IMR-90 (cell line): ENCODE results near the gene JKAMP. TPM values are rescaled to one million over a fixed set of nuclear protein-coding genes. Genes with fewer than 3 reads are reported as not detected.

Source experiments
- ATAC-seq: fragments of 200-7000 bp; cut with Tn5 transposase; 2 replicates; pipeline ENCODE4 v1.9.1; 2020; ENCODE audit warnings: low read depth, mild to moderate bottlenecking, moderate library complexity
- BruUV-seq: library from RNA; stranded (reverse); fragments of 400-500 nt; replicated peaks from 2 replicates; lab custom pipeline; 2021; lab: Mats Ljungman, UMichigan
- CTCF ChIA-PET: fragments of 300-600 bp; formaldehyde crosslinking; extraction: SDS; loops from one replicate; lab custom pipeline; 2021; ENCODE audit warnings: antibody characterized with exemption; lab: Yijun Ruan, JAX
- POLR2A ChIA-PET: fragments of 300-600 bp; sonication (Branson Sonifier 250); formaldehyde crosslinking; loops from one replicate; lab custom pipeline; 2022; ENCODE audit warnings: antibody characterized with exemption; ENCODE audit not compliant: unreplicated experiment; lab: Charles Lee
- DNase-seq: peaks from one replicate; pipeline ENCODE4 v3.0.0; 2013
- H2AFZ ChIP-seq: replicated peaks from 2 replicates; pipeline ENCODE3; 2013; ENCODE audit warnings: low read length, mild to moderate bottlenecking; ENCODE audit not compliant: poor library complexity
- H2AK5ac ChIP-seq: 2 replicates; pipeline ENCODE4 v1.6.1; 2013; ENCODE audit warnings: low read depth, low read length, inconsistent platforms
- H2AK9ac ChIP-seq: replicated peaks from 2 replicates; pipeline ENCODE3; 2013; ENCODE audit warnings: mild to moderate bottlenecking, low read depth, low read length, moderate library complexity; ENCODE audit not compliant: poor library complexity
- H2BK120ac ChIP-seq: 2 replicates; pipeline ENCODE4 v1.6.1; 2013; ENCODE audit warnings: low read depth, low read length, inconsistent platforms
- H2BK15ac ChIP-seq: 3 replicates; pipeline ENCODE4 v1.6.1; 2013; ENCODE audit warnings: low read depth, low read length, inconsistent platforms
- H2BK20ac ChIP-seq: 2 replicates; pipeline ENCODE4 v1.6.1; 2013; ENCODE audit warnings: low read depth, mild to moderate bottlenecking, inconsistent platforms, low read length, moderate library complexity
- H2BK5ac ChIP-seq: 2 replicates; pipeline ENCODE4 v1.6.1; 2013; ENCODE audit warnings: mild to moderate bottlenecking, low read depth, low read length, inconsistent platforms; ENCODE audit not compliant: poor library complexity, severe bottlenecking
- H3K14ac ChIP-seq: replicated peaks from 2 replicates; pipeline ENCODE4 v1.6.1; 2013; ENCODE audit warnings: low read depth, low read length, inconsistent platforms
- H3K18ac ChIP-seq: 2 replicates; pipeline ENCODE4 v1.6.1; 2013; ENCODE audit warnings: low read depth, low read length, control low read depth
- H3K23ac ChIP-seq: 2 replicates; pipeline ENCODE4 v1.6.1; 2013; ENCODE audit warnings: low read depth, low read length, inconsistent platforms
- H3K27ac ChIP-seq: 2 replicates; pipeline ENCODE4 v1.5.1; 2013; ENCODE audit warnings: mild to moderate bottlenecking, control low read depth, low read length; ENCODE audit not compliant: insufficient read depth
- H3K27me3 ChIP-seq: 2 replicates; pipeline ENCODE4 v1.6.1; 2013; ENCODE audit warnings: low read length; ENCODE audit not compliant: control insufficient read depth, insufficient read depth
- H3K36me3 ChIP-seq: 2 replicates; pipeline ENCODE4 v1.6.1; 2013; ENCODE audit warnings: low read length, mixed read lengths; ENCODE audit not compliant: control insufficient read depth, insufficient read depth
- H3K4ac ChIP-seq: 2 replicates; pipeline ENCODE4 v1.6.1; 2013; ENCODE audit warnings: low read depth, low read length, inconsistent platforms
- H3K4me1 ChIP-seq: 2 replicates; pipeline ENCODE4 v1.6.1; 2013; ENCODE audit warnings: low read length, mixed read lengths; ENCODE audit not compliant: control insufficient read depth, insufficient read depth
- H3K4me2 ChIP-seq: 2 replicates; pipeline ENCODE4 v1.6.1; 2013; ENCODE audit warnings: low read depth, mild to moderate bottlenecking, control low read depth, low read length, moderate library complexity
- H3K4me3 ChIP-seq: 2 replicates; pipeline ENCODE4 v1.5.1; 2013; ENCODE audit warnings: low read depth, mild to moderate bottlenecking, control low read depth, low read length, moderate library complexity; ENCODE audit not compliant: insufficient read depth
- H3K56ac ChIP-seq: 2 replicates; pipeline ENCODE4 v1.6.1; 2013; ENCODE audit warnings: low read length, inconsistent platforms; ENCODE audit not compliant: insufficient read depth; ENCODE audit errors: extremely low read depth
- H3K79me1 ChIP-seq, 2 experiments: 2 replicates each; pipeline ENCODE4 v1.6.1; 2013; ENCODE audit warnings: low read length in 2 of 2, inconsistent platforms in 1 of 2, low read depth in 1 of 2
- H3K9ac ChIP-seq: 2 replicates; pipeline ENCODE4 v1.6.1; 2013; ENCODE audit warnings: low read depth, low read length, control low read depth
- H3K9me1 ChIP-seq: 2 replicates; pipeline ENCODE4 v1.6.1; 2013; ENCODE audit warnings: low read length, inconsistent platforms; ENCODE audit not compliant: insufficient read depth
- H3K9me3 ChIP-seq: 2 replicates; pipeline ENCODE4 v1.6.1; 2013; ENCODE audit warnings: low read length; ENCODE audit not compliant: control insufficient read depth, insufficient read depth
- H4K20me1 ChIP-seq: 2 replicates; pipeline ENCODE4 v1.6.1; 2013; ENCODE audit warnings: low read length, inconsistent platforms; ENCODE audit not compliant: insufficient read depth
- H4K5ac ChIP-seq: 2 replicates; pipeline ENCODE4 v1.6.1; 2013; ENCODE audit warnings: mild to moderate bottlenecking, low read depth, low read length, control low read depth
- H4K8ac ChIP-seq, 2 experiments: 2 replicates each; pipeline ENCODE4 v1.6.1; 2013; ENCODE audit warnings: low read depth in 2 of 2, low read length in 2 of 2, control low read depth in 1 of 2, inconsistent platforms in 1 of 2
- H4K91ac ChIP-seq: 2 replicates; pipeline ENCODE4 v1.6.1; 2013; ENCODE audit warnings: low read depth, low read length, inconsistent platforms; ENCODE audit not compliant: insufficient read depth
- CEBPB ChIP-seq: IDR thresholded peaks from 2 replicates; pipeline ENCODE4 v1.6.1; 2012; ENCODE audit warnings: low read depth, low read length, improper control_type of control experiment
- CHD1 ChIP-seq: IDR thresholded peaks from 2 replicates; pipeline ENCODE4 v1.6.1; 2012; ENCODE audit warnings: low read depth, low read length, improper control_type of control experiment
- CTCF ChIP-seq: conservative IDR thresholded peaks from 2 replicates; pipeline ENCODE4 v1.5.1; 2012; ENCODE audit warnings: mild to moderate bottlenecking, low read depth, low read length, improper control_type of control experiment
- ELK1 ChIP-seq: fragments of 150-350 bp; IDR thresholded peaks from 2 replicates; pipeline ENCODE4 v1.6.1; 2016; ENCODE audit warnings: low read depth, mild to moderate bottlenecking, low read length, moderate library complexity, borderline replicate concordance
- FOS ChIP-seq: fragments of 150-350 bp; IDR thresholded peaks from 2 replicates; pipeline ENCODE4 v1.6.1; 2016; ENCODE audit warnings: low read depth, low read length
- MAFK ChIP-seq: IDR thresholded peaks from 2 replicates; pipeline ENCODE4 v1.6.1; 2012; ENCODE audit warnings: low read depth, low read length, improper control_type of control experiment
- MAZ ChIP-seq: IDR thresholded peaks from 2 replicates; pipeline ENCODE4 v1.6.1; 2012; ENCODE audit warnings: low read depth, mild to moderate bottlenecking, low read length, improper control_type of control experiment, moderate library complexity, borderline replicate concordance
- MXI1 ChIP-seq: IDR thresholded peaks from 2 replicates; pipeline ENCODE4 v1.6.1; 2012; ENCODE audit warnings: low read depth, mild to moderate bottlenecking, low read length, moderate library complexity, borderline replicate concordance
- RAD21 ChIP-seq: IDR thresholded peaks from 2 replicates; pipeline ENCODE4 v1.6.1; 2012; ENCODE audit warnings: low read length, improper control_type of control experiment
- RCOR1 ChIP-seq: IDR thresholded peaks from 2 replicates; pipeline ENCODE4 v1.6.1; 2012; ENCODE audit warnings: mild to moderate bottlenecking, low read length, improper control_type of control experiment; ENCODE audit not compliant: insufficient replicate concordance
- dilution Hi-C: fragments of 300-500 bp; cut with HindIII; formaldehyde crosslinking; loops from one replicate; pipeline ENCODE4 v1.14.3; 2018; ENCODE audit warnings: low sequenced_read_pairs; ENCODE audit not compliant: unreplicated experiment
- in situ Hi-C: fragments of 300-500 bp; cut with MboI; formaldehyde crosslinking; loops from 3 replicates; pipeline ENCODE4 v1.14.3; 2019; ENCODE audit warnings: low sequenced_read_pairs, inconsistent platforms, mixed read lengths
- intact Hi-C: fragments of 100-400 bp; cut with micrococcal nuclease; formaldehyde crosslinking; loops from 2 replicates; pipeline ENCODE4 v1.10.0; 2022
- polyA plus RNA-seq, 3 experiments: library from polyadenylated mRNA; depleted of rRNA; stranded (reverse); fragments of >200 nt; gene quantifications; 2 replicates each; pipeline ENCODE4 v1.2.3, GENCODE V29; 2012; ENCODE audit warnings: low replicate concordance in 1 of 3
- total RNA-seq: library from RNA; depleted of rRNA; stranded (reverse); fragments of >200 nt; gene quantifications from 2 replicates; pipeline ENCODE4 v1.2.3, GENCODE V29; 2012

The JKAMP gene
- total and polyA plus RNA-seq, 2 of the 4 experiments (the other 2 are of a cell fraction): 62.2 to 101 TPM

- CTCF ChIA-PET: interaction anchor here (1.5 kb wide), 1 partner anchor 23 kb away, joined by 3 read pairs; no protein-coding TSS in a partner anchor
- peaks cover 7% of the 10 kb centered on the region; the same call in 1 of the 2 replicates for H3K9me1 ChIP-seq
- dilution Hi-C loops: no loop called here
- H3K4me1 ChIP-seq: peaks cover 10% of the 10 kb centered on the region
- H3K4ac ChIP-seq: no peak overlapping the region
- H3K36me3 ChIP-seq: no peaks in the 10 kb centered on the region
- no peak overlapping the region for H4K91ac ChIP-seq
- H2AFZ ChIP-seq: no peak overlapping the region
- DNase-seq (no peak), ATAC-seq (no peak)
- no peak overlapping the region for H4K5ac ChIP-seq
- POLR2A ChIA-PET: no interaction called here
- no peaks in the 10 kb centered on the region for H3K27me3 ChIP-seq
- no peaks in the 10 kb centered on the region for H4K20me1 ChIP-seq
- H3K14ac ChIP-seq: no peak overlapping the region
- no peak overlapping the region for H2AK5ac ChIP-seq
- no peak overlapping the region for H2BK20ac ChIP-seq
- intact Hi-C loops: no loop called here
- no peaks in the 10 kb centered on the region for H3K9me3 ChIP-seq
- H4K8ac ChIP-seq: no peak overlapping the region
- no peak overlapping the region for H2AK9ac ChIP-seq
- BruUV-seq: no TSS peak
- H3K18ac ChIP-seq: no peak overlapping the region
- no peak overlapping the region for H3K27ac ChIP-seq
- no peak overlapping the region for H3K4me3 ChIP-seq
- H3K9ac ChIP-seq: no peak overlapping the region
- in situ Hi-C loops: no loop called here
- no peaks in the 10 kb centered on the region for H3K79me1 ChIP-seq
- TF ChIP-seq CHD1 (no peak), CTCF (no peak), RAD21 (no peak), CEBPB (no peak), MXI1 (no peak), FOS (no peak), MAZ (no peak), MAFK (no peak), ELK1 (no peak), RCOR1 (no peak)
- no peak overlapping the region for H2BK5ac ChIP-seq
- H3K23ac ChIP-seq: no peak overlapping the region
- no peak overlapping the region for H3K4me2 ChIP-seq
- H2BK15ac ChIP-seq: no peak overlapping the region
- no peak overlapping the region for H3K56ac ChIP-seq
- no peak overlapping the region for H2BK120ac ChIP-seq
Measured at GRCh38 chr14:59530349-59530748, 46.0 kb downstream of the JKAMP start.
